Loucy (cell line): Measurements from ENCODE around the gene FTO.

Experiments
- CTCF ChIP-seq: fragments of 200-600 bp; sonication (generic); conservative IDR thresholded peaks from 2 replicates; pipeline ENCODE4 v1.5.1; 2014; ENCODE audit warnings: mild to moderate bottlenecking, antibody characterized with exemption, low read length
- EZH2phosphoT487 ChIP-seq: fragments of 200-600 bp; IDR thresholded peaks from 2 replicates; pipeline ENCODE4 v1.6.1; 2018; ENCODE audit warnings: antibody characterized with exemption, mild to moderate bottlenecking, moderate library complexity, borderline replicate concordance

GRCh38 chr16:53695070-53695469, 8.9 kb upstream of the FTO start:
- no peak for TF ChIP-seq CTCF
- no peak for TF ChIP-seq EZH2phosphoT487
